UCSD-AML1 (cell line): ENCODE results near the gene ZC3H6.
"Not testable (repeated sequence)": the region's sequence is repeated elsewhere in the genome, so short reads cannot be mapped to it uniquely, and the experiment has no call there.

ENCODE experiments used
- DNase-seq: peaks from one replicate; lab custom pipeline; 2025; ENCODE audit not compliant: unreplicated experiment; lab: John Stamatoyannopoulos, UW

The ZC3H6 gene

GRCh38 chr2:112321375-112322320 is 46.3 kb downstream of the ZC3H6 start:
- no peak for DNase-seq

DNA sequence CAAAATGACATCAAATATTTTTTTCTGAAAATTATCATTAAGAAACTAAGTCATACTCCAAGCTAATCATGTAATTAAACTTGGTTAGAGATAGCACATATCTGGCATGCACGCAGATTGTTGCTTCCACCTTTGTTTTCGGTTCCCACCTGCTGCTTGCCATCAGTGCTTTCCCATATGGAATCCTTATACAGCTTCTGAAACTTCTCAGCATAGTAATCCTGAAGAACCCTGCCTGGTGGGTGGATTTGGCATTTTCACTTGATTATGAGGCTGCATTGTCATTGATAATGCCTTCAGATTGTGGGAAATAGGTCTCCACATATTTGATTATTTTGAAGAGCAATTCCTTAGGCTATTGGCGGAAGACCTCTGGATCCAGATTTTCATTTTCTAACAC is 47.5 kb downstream of the ZC3H6 start:
- DNase-seq, result no peak

DNA sequence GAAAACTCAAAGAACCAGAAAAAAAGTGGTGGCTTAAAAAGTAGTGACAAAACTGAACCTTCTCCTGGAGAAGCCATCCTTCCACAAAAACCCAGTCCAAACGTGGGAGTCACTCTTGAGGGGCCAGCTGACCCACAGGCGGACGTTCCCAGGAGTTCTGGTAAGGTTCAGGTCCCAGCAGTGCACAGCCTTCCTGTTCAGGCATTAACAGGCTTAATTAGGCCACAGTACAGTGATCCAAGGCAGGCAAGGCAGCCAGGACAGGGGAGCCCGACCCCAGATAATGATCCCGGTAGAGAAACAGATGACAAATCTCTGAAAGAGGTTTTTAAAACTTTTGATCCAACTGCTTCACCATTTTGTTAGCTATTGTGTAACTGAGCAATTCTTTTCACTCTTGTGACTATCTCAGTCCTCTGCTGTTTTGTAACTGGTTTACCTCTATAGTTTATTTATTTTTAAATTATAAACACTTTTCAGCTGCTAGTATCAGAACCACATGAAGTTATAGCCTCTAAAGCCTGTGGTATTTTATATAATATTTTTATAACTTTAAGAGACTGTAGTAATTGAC is 56.8 kb downstream of the ZC3H6 start:
- no peak for DNase-seq

DNA sequence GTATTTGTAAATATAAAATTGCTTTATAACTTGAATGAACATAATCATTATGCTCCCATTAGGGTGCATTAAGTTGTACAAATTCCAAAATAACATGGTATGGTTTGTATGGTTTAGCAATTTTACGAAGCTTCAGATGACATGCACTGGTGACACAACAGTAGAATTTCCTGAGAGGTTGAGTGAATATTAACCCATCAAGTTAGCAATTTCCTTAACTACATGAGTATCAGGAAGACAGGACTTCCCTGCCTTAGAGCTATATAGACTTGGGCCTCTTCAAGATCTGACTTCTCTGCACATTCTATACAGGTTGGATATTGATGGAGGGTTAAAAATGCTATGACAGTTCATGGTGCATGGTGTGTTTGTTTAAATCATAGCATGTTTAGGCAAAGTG is 60.2 kb downstream of the ZC3H6 start:
- no peak for DNase-seq

- no peak for DNase-seq
These were observed 64.6 kb downstream of the ZC3H6 start for GRCh38 chr2:112339986-112340385.

- DNase-seq, result no peak
These were observed 65.3 kb downstream of the ZC3H6 start for GRCh38 chr2:112340475-112341267.

GRCh38 chr2:112342067-112342550 is 66.7 kb downstream of the ZC3H6 start:
- no peak for DNase-seq

GRCh38 chr2:112343827-112344585 is 68.6 kb downstream of the ZC3H6 start:
- DNase-seq, result no peak

- DNase-seq, result no peak
These were observed 69.9 kb downstream of the ZC3H6 start for GRCh38 chr2:112345030-112346027.

DNA sequence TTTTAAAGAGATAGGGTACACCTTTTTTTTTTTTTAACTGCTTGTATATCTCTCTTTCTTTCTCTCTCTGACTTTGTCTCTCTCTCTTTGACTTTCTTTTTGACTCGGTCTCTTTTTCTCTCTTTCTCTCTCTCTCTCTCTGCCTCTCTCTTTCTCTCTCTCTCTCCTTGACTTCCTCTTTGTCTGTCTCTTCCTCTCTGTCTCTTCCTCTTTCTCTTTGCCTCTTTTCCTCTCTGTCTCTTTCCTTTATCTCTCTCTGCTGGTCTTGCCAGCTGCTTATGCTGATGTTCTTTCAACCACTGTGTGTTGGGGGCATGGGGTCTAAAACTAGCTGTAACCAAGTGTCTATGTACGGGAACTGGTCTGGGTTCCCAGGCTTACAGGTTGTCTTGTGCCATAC is 76.9 kb downstream of the ZC3H6 start:
- not testable (repeated sequence) for DNase-seq

DNA sequence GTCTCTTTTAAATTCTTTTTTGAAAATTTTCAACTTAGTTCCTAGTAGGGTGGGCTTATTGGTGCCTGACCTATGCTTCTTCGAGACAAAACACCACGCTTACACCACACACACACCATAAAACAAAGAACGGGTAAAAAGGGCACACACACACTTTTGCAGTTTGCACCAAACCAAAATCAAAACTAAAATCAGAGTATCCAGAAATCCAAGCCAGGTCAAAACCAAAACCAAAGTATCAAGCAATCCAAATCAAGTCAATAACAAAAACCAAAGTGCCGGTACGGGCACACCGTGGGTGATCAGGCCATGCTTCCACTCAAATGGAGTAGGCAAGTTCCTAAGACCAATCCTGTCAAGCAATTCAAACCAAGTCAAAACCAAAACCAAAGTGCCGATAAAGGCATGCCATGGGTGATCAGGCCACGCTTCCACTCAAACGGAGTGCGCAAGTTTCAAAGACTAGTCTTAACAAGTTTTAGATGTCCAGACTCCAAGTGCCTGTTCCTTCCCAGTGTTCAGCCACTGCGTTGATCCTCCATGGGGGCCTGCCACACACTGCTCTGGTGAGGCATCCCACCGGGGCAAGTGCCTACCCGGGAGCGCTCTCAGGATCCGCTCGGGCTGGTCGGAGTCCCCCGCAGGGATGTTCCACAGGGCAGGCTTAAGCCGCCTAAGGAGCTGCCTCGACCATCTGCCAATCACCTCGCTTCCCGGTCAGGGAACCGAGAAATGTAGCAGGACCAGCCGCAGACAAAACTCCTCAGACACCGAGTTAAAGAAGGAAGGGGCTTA is 77.6 kb downstream of the ZC3H6 start:
- DNase-seq, result not testable (repeated sequence)

DNA sequence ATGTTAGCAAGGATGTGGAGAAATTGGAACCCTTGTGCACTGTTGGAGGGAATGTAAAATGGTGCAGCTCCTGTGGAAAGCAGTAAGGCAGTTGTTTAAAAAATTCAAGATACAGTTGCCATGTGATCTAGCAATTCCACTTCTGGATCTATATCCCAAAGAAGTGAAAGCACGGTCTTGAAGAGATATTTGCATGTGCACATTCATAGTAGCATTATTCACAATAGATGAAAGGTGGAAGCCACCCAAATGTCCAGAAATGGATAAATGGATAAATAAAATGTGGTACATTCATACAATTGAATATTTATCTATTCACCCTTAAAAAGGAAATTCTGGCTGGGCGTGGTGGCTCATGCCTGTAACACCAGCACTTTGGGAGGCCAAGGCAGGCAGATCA is 78.9 kb downstream of the ZC3H6 start:
- not testable (repeated sequence) for DNase-seq

DNA sequence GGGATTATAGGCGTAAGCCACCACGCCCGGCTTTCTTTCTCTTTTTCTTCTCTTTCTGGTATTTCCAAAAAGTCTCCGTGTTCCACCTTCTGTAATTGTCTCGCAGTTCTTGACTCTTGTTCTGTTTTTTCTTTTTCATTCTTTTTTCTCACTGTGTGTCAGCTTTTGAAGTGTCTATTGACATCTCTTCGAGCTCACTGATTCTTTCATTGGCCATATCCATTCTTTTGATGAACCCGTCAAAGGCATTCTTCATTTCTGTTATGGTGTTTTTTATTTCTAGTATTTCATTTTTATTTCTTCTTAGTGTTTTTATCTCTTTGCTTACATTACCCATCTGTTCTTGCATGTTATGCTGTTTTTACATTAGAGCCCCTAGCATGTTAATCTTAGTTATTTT is 84.7 kb downstream of the ZC3H6 start:
- not testable (repeated sequence) for DNase-seq
